HL-60 (cell line): ENCODE results near the gene BZW2.

ENCODE experiments used
- TF ChIP-seq, protein P1 (sequence below): IDR thresholded peaks from one replicate; pipeline ENCODE4 v1.5.1; 2011; ENCODE audit warnings: low read length, control low read depth, inconsistent platforms; ENCODE audit not compliant: insufficient read depth
- TF ChIP-seq, protein P2 (sequence below): IDR thresholded peaks from 2 replicates; pipeline ENCODE4 v1.6.1; 2012; ENCODE audit warnings: low read depth; ENCODE audit not compliant: insufficient replicate concordance

DNA sequence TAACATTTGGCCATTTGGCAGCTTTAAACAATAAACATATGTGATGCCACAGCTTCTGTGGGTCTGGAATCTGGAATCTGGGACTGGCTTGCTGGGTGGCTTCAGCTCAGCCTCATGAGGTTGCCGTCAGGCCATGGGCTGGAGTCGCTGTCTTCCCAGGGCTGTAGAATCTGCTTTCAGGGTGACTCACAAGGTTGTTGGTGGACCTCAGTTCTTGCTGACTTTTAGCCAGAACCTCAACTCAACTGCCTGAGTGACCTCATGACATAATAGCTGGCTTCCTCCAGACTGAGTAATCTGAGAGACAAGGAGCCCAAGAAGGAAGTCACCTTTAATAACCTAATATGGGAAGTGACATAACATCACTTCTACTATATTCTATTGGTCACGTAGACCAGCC, 63.0 kb downstream of the BZW2 start:
- TF ChIP-seq, protein P1, sequence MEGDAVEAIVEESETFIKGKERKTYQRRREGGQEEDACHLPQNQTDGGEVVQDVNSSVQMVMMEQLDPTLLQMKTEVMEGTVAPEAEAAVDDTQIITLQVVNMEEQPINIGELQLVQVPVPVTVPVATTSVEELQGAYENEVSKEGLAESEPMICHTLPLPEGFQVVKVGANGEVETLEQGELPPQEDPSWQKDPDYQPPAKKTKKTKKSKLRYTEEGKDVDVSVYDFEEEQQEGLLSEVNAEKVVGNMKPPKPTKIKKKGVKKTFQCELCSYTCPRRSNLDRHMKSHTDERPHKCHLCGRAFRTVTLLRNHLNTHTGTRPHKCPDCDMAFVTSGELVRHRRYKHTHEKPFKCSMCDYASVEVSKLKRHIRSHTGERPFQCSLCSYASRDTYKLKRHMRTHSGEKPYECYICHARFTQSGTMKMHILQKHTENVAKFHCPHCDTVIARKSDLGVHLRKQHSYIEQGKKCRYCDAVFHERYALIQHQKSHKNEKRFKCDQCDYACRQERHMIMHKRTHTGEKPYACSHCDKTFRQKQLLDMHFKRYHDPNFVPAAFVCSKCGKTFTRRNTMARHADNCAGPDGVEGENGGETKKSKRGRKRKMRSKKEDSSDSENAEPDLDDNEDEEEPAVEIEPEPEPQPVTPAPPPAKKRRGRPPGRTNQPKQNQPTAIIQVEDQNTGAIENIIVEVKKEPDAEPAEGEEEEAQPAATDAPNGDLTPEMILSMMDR: no peak
- TF ChIP-seq, protein P2, sequence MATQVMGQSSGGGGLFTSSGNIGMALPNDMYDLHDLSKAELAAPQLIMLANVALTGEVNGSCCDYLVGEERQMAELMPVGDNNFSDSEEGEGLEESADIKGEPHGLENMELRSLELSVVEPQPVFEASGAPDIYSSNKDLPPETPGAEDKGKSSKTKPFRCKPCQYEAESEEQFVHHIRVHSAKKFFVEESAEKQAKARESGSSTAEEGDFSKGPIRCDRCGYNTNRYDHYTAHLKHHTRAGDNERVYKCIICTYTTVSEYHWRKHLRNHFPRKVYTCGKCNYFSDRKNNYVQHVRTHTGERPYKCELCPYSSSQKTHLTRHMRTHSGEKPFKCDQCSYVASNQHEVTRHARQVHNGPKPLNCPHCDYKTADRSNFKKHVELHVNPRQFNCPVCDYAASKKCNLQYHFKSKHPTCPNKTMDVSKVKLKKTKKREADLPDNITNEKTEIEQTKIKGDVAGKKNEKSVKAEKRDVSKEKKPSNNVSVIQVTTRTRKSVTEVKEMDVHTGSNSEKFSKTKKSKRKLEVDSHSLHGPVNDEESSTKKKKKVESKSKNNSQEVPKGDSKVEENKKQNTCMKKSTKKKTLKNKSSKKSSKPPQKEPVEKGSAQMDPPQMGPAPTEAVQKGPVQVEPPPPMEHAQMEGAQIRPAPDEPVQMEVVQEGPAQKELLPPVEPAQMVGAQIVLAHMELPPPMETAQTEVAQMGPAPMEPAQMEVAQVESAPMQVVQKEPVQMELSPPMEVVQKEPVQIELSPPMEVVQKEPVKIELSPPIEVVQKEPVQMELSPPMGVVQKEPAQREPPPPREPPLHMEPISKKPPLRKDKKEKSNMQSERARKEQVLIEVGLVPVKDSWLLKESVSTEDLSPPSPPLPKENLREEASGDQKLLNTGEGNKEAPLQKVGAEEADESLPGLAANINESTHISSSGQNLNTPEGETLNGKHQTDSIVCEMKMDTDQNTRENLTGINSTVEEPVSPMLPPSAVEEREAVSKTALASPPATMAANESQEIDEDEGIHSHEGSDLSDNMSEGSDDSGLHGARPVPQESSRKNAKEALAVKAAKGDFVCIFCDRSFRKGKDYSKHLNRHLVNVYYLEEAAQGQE: no peak
